ENCODE data around the gene PSMA8.

DNA sequence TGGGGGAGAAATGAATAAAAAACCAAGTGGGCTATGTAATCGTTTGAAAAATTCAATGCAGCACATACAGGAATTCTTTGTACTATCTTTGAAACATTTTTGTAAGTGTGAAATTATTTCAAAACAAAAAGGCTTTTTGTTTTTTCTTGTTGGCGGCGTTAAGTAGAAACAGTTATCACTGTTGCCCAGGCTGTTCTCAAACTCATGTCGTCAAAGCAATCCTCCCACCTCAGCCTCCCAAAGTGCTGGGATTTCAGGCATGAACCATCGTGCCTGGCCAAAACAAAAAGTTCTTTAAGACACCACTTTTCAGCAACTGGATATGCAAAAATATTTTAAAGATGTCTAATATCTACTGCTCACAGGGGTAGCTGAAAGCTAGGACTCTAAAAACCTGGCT, 48.6 kb upstream of the PSMA8 start:
- TF ChIP-seq POLR2A (IDR thresholded peaks at IDR 0.05), result no peak
- TF ChIP-seq, protein P1, sequence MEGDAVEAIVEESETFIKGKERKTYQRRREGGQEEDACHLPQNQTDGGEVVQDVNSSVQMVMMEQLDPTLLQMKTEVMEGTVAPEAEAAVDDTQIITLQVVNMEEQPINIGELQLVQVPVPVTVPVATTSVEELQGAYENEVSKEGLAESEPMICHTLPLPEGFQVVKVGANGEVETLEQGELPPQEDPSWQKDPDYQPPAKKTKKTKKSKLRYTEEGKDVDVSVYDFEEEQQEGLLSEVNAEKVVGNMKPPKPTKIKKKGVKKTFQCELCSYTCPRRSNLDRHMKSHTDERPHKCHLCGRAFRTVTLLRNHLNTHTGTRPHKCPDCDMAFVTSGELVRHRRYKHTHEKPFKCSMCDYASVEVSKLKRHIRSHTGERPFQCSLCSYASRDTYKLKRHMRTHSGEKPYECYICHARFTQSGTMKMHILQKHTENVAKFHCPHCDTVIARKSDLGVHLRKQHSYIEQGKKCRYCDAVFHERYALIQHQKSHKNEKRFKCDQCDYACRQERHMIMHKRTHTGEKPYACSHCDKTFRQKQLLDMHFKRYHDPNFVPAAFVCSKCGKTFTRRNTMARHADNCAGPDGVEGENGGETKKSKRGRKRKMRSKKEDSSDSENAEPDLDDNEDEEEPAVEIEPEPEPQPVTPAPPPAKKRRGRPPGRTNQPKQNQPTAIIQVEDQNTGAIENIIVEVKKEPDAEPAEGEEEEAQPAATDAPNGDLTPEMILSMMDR (IDR thresholded peaks at IDR 0.05), result no peak

Measured in esophagus squamous epithelium (tissue), 4 donors.